Suppressor macrophage treated with lipopolysaccharide for 1 hour (primary cell): Measurements from ENCODE around the gene NAB1.

Source experiments
- DNase-seq, 3 donors: peaks; one replicate each; pipeline ENCODE4 v3.0.0-alpha.2; 2020 to 2022

NAB1 gene

DNA sequence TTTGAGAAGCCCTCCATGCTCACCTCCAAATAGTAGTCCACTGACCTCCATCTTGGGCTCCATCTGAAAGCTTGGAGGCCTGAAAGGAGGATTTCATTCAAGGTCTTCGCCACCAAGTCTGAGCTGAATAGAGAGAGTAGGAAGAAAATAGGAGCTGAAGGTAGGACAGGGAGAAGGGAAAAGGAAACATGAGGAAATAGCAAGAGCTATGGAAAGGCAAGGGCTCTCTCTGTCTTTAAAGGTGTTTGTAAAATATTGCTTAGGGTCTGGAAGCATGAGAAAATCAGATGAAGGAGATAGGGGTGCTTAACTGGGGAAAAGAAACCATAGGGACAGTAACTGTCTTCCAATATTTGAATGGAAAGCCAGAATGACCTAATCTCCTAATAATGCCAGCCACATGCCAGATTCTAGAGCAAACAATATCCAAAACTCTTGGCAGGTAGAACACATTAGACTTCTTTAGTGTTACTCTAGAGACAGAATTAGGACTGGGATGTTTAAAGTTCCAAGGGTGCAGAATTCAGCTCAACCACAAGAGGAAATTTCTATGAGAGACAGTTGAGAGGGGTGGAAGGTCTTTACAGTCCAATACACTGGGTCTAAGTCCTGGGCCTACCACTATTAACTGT lies 67.4 kb downstream of the NAB1 start:
- no peak for DNase-seq

DNA sequence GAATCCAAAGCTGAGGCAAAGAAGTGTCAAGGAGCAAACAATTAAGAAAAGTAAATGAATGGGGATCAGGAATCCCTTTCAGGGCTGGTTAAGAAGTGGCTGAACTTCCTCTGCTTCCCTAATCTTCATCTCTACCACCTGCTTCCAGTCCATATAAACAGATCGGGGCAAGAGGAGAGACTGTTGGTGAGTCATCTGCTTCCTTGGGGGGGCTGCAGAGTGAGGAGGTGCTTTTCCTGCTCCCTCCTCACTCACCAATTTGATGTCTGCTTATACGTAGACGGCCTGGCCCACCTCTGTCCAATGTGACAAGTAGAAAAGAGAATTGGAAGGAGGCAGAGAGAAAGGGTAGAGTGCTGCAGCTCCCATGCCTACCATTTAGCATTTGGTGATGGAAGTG lies 68.4 kb downstream of the NAB1 start:
- DNase-seq, result no peak

DNA sequence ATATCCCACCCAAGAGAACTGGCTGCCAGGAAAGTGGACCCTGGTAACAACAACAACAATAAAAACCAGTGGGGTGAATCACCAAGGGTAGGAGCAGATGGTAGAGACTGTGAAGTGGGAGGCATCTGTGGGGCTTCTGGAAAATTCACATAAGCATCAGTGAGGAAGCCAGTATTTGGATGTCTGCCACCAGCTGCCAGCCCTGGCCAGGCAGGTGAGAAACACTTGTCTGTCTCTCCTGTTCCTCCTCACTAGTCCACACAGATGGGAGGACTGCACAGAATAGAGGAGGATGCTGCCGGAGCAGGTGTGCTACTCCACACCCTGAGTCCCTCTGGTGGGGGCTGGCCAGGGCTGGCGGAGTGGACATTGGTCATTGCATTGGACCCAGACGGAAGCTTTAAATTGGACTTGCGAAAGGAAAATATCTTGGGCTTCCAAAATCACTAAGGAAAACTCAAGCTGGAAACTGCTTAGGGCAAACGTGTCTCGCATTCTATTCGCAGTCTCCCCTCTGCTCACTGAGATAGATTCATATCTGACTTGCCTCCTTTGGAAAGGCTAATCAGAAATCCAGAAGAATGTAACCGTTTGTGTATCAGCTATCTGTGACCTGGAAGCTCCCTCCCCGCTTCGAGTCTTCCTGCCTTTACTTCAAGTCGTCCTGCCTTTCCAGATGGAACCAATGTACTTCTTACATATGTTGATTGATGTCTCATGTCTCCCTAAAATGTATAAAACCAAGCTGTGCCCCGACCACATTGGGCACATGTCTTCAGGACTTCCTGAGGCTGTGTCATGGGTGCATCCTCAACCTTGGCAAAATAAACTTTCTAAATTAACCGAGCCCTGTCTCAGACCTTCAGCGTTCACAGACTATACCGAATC lies 69.1 kb downstream of the NAB1 start:
- peak in 2 of 3 donors; percentile 12 to 35 for DNase-seq

DNA sequence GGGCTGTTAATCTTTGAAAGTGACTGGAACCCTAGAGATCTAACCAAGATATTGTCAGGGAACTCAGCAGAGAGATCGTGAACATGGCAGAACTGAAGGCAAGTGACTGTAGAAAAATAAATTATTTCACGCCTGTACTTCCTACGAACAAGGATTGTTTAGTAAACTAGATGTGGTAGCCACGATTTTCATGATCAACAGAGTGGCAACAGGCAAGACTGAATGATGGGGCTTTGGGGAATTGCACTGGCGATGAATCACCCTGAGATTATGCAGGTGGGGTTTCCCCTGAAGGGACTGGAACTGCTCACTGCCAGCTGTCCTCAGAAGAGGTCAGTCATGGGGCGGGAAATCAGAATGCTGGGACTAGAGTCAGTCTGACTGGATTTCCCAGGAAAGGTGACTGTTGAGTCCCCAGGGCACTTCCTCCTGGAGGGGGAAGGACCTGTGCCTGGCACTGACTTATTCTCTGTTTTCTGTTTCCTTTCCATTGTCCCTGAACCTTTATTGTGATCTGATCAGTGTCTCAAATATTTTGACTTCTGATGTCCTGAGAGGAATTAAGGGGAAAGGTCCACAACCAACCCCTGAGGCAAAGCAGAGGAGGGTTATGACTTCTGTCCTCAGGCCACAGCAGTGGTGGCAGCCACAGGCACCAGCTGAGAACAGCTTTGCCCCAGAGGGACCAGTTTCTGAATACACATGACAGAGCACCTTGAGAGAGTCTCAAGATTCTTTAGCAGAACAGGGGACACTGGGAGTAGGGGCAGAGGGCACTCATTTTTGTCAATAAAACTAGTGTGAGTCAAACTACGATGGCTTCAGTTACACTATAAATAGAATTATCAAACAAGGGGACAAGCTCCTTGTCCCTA lies 70.0 kb downstream of the NAB1 start:
- peak; percentile 90 to 98 (median 93) for DNase-seq

DNA sequence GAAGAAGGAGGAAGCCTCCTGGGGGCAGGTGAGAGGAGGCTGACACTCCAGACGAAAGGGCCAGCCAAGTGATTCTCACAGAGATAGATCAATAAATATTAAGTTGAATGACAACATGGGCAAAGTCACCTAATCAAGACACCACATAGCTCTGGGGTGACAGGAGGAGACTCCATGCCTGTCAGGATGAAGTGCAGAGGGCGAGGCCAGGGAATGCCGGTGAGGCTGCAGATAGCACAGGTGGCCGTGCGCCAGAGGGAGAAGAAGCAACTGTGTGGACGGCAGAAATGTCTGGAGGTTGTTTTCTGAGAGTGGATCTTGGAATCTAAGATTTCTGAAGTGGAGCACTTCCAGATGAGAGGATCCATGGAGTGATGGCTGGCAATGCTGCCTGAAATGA lies 71.4 kb downstream of the NAB1 start:
- DNase-seq, result no peak

DNA sequence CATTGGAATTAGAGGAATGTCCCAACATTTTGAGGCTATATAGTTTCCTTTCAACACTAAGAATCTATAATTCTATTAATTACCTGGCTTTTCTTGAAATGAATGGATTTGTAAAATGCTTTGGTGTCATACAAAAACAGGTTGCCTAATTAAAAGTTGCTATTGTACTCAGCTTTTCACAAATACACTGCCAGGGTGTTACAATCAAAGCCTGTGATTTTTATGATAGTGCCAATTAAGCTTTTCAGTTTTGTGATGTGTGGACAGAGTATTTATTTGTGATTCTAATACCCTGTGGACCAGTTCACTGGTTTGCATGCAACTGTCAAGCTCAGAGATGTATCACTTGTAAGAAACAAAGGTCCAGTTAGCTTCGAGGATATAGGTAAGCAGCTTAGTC lies 71.8 kb downstream of the NAB1 start:
- no peak for DNase-seq

DNA sequence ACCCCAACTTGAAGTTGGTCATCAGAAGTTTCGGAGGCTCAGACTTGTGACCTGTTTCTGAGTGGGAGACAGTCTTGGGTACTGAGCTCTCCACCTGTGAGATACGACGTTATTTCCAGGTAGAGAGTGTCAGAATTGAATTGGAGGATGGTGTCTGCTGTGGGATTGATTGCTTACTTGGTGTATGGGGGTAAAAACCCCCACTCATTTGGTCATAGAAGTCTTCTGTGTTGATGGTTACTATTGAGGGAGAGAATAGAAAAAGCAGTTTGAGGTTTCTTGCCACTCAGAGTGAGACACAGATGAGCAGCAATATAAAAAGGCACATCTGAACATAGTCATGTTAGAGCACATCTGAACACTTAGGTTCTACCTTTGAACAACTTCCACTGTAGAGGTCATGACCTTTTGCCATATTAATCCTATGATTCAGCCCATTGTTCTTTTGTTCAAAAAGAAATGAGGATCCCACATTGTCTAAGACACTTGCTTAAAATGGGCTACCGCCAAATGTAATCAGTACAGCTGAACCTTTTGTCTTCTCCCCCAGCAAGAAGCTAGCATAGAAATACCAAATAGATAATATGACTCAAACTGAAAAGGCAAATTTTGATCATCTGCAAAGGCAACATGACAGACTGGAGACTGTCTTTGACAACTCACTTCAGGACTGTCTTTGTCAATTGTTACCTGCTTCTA lies 73.3 kb downstream of the NAB1 start:
- no peak for DNase-seq

DNA sequence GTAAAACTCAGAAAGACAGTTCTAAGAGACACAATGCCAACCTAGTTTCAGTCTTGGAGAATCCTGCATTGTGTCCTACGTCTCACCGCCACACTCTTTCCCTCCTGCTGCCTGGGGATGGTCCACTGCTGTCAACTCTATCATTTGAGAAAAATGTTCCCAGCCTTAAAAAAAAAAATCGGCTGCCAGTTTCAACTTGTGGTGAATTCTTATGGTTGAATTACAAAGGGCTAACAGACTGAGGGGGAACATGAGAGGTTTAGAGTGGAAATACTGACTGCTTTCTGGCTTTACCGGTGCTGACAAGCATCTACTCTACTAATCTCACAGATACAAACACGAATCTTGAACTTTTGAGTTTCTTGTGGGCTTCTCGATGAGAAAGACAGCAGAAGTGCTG lies 74.0 kb downstream of the NAB1 start:
- no peak for DNase-seq

DNA sequence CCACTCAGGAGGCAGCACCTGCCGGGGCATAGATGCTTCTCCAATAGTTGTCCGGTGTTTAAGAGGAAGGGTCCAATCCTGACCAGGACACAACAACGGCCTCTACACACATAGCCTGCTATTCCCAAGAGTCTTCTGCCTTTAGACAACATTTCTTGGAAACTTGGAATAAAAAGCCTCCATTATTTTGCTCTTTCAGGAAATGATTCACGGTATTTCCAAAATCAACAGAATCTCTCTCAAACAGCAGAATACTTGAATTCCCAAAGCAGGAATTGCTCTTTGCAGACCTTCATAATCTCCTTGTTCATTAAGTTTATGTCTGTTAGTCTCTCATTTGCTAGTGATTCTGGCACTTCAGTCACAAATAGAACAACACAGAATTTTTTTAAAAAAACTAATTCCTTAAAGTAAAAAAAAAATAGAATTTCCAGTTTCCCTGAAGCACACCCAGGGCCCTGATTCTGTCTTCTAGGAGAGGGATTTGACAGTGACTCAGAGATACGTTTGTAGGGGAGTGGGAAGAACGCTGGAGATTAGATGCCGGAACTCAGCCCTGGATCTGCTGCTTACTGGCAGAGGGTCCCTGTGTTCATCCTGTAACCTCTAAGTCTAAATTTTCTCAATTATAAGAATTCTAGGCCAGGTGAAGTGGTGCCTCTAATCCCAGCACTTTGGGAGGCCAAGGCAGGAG lies 74.7 kb downstream of the NAB1 start:
- DNase-seq, result no peak

DNA sequence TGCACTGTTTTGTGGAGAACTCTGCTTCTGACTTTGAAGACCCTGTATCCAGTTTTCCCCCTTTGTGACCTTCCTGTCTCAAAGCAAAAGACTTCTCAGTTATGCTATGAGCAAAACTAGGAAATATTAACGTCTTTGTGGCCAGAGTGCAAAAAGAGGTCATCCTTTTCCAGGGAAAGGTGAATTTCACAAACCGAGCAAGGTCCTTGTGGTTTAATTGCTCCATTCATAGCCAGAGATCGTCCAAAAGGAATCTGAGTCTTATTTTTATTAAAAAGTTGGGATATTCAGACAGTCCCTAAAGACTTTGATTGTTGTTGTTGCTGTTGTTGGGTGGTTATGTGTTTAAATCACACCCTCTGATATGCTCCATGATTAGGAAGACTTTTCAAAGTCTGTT lies 77.4 kb downstream of the NAB1 start:
- DNase-seq, result no peak

DNA sequence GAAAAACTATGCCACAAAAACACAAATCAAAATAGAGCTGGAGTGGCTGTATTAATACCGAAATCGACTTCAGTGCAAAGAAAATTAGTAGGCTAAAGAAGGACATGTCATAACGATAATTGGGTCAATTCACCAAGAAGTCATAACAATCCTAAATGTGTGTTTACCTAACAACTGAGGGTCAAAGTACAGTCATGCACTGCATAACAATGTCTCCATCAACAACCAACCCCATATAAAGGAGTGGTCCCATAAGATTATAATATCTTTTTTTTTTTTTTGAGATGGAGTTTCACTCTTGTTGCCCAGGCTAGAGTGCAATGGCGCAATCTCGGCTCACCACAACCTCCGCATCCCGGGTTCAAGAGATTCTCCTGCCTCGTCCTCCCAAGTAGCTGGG lies 87.5 kb downstream of the NAB1 start:
- DNase-seq, result no peak

DNA sequence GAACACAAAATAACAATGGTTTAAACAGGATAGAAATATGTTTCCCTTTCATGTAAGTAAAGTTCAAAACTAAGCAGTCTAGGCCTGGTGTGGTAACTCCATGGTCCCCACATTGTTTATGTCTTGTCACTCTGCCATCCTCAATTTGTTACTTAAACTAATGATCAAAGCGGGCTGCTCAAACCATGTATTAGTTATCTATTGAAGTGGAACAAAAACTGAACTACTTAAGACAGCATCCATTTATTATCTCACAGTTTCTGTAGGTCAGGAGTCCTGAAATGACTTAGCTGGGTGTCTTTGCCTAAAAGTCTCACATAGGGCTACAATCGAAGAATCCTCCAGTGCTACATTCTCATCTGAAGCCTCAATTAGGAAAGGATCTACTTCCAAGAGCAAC lies 91.6 kb downstream of the NAB1 start:
- no peak for DNase-seq
